Calu3 (cell line): ENCODE measurements around the gene XCR1. TPM values are rescaled to one million over a fixed set of nuclear protein-coding genes. Genes with fewer than 3 reads are reported as not detected.
A peak's percentile ranks its signal among the peaks of the same experiment; 100 is the strongest.

Experiments
- BruUV-seq: library from RNA; stranded (reverse); fragments of 400-500 nt; replicated peaks from 2 replicates; lab custom pipeline; 2021; lab: Mats Ljungman, UMichigan
- CTCF ChIA-PET: fragments of 300-600 bp; sonication (Branson Sonifier 250); formaldehyde crosslinking; loops from one replicate; lab custom pipeline; 2022; ENCODE audit warnings: antibody characterized with exemption; lab: Charles Lee
- DNase-seq: peaks from one replicate; pipeline ENCODE4 v3.0.0; 2022
- H3K27ac Mint-ChIP-seq: one replicate; pipeline ENCODE4 v1.8.0; 2022; ENCODE audit warnings: mixed read lengths; ENCODE audit not compliant: unreplicated experiment
- H3K27me3 Mint-ChIP-seq: one replicate; pipeline ENCODE4 v1.8.0; 2022; ENCODE audit warnings: mixed read lengths; ENCODE audit not compliant: unreplicated experiment
- H3K36me3 Mint-ChIP-seq: one replicate; pipeline ENCODE4 v1.8.0; 2022; ENCODE audit warnings: mild to moderate bottlenecking, moderate library complexity, mixed read lengths; ENCODE audit not compliant: insufficient read depth, unreplicated experiment
- H3K4me1 Mint-ChIP-seq: one replicate; pipeline ENCODE4 v1.8.0; 2022; ENCODE audit warnings: mild to moderate bottlenecking, low read depth, mixed read lengths; ENCODE audit not compliant: unreplicated experiment
- H3K4me3 Mint-ChIP-seq: one replicate; pipeline ENCODE4 v1.8.0; 2022; ENCODE audit warnings: mild to moderate bottlenecking, low read depth, moderate library complexity, mixed read lengths; ENCODE audit not compliant: unreplicated experiment
- H3K9me3 Mint-ChIP-seq: one replicate; pipeline ENCODE4 v1.8.0; 2022; ENCODE audit warnings: low read depth, mixed read lengths; ENCODE audit not compliant: unreplicated experiment
- intact Hi-C: fragments of 100-400 bp; cut with micrococcal nuclease; formaldehyde crosslinking; loops from one replicate; pipeline ENCODE4 v1.10.0; 2022; ENCODE audit not compliant: unreplicated experiment
- total RNA-seq: library from RNA; stranded (reverse); gene quantifications from 2 replicates; pipeline ENCODE4 v1.2.3, GENCODE V29; 2022
- TF ChIP-seq, protein P1 (sequence below): fragments of 200-600 bp; IDR thresholded peaks from one replicate; pipeline ENCODE4 v1.8.0; 2022; ENCODE audit warnings: antibody characterized with exemption; ENCODE audit not compliant: unreplicated experiment

The XCR1 gene
- total RNA-seq, 1 experiment from 2014 or later, result not detected

DNA sequence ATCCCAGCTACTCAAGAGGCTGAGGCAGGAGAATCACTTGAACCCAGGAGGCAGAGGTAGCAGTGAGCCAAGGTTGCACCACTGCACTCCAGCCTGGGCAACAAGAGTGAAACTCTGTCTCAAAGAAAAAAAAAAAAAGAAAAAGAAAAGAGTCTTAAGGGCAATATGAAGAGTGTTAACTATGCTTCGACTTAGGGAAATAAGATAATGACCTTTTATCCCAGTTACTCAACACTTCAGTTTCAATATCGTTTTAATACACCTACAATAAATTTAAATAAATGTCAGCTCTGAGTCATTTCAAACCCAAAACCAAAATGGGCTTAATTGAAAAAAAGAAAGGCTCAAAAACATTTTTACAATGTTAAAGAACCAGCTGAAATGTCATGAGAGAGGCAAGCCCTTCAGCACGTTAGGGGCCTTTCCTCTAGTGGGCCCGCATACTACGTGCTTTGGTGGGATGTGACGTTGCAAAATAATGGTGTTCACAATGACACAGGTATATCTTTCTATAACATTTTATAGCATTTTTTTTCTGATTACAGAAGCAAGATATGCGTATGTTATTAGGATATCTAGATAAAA is 47.0 kb downstream of the XCR1 start:
- CTCF ChIA-PET, result no interaction called here
- TF ChIP-seq, protein P1, sequence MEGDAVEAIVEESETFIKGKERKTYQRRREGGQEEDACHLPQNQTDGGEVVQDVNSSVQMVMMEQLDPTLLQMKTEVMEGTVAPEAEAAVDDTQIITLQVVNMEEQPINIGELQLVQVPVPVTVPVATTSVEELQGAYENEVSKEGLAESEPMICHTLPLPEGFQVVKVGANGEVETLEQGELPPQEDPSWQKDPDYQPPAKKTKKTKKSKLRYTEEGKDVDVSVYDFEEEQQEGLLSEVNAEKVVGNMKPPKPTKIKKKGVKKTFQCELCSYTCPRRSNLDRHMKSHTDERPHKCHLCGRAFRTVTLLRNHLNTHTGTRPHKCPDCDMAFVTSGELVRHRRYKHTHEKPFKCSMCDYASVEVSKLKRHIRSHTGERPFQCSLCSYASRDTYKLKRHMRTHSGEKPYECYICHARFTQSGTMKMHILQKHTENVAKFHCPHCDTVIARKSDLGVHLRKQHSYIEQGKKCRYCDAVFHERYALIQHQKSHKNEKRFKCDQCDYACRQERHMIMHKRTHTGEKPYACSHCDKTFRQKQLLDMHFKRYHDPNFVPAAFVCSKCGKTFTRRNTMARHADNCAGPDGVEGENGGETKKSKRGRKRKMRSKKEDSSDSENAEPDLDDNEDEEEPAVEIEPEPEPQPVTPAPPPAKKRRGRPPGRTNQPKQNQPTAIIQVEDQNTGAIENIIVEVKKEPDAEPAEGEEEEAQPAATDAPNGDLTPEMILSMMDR, result no peak
- intact Hi-C loops, result no loop called here
- Mint-ChIP-seq H3K27me3 (no peaks in the 10 kb centered on the region), H3K4me3 (no peak overlapping the region), H3K36me3 (peaks cover 25% of the 10 kb centered on the region), H3K27ac (no peak overlapping the region), H3K9me3 (no peaks in the 10 kb centered on the region), H3K4me1 (peaks cover 11% of the 10 kb centered on the region)
- no TSS peak for BruUV-seq
- no peak for DNase-seq

DNA sequence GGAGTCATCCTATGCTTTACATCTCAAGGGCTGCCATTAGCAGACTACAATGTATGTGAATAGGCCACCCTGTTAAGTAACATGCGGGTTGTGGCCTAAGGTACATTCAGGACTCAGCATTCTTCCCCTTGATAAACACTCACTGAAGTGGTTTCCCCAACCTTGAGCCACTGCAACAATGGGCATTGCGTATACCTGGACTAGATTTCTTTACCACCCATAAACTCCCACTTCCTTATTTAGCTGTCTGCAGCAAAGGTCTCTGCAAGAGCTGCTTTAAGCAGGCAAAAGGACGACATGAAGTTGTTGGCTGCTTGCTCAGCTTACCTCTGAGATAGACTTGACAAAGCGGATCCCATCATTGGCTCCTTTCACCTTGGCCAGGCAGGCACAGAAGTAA is 47.9 kb downstream of the XCR1 start:
- no peak overlapping the region for H3K4me3 Mint-ChIP-seq
- intact Hi-C loops, result no loop called here

DNA sequence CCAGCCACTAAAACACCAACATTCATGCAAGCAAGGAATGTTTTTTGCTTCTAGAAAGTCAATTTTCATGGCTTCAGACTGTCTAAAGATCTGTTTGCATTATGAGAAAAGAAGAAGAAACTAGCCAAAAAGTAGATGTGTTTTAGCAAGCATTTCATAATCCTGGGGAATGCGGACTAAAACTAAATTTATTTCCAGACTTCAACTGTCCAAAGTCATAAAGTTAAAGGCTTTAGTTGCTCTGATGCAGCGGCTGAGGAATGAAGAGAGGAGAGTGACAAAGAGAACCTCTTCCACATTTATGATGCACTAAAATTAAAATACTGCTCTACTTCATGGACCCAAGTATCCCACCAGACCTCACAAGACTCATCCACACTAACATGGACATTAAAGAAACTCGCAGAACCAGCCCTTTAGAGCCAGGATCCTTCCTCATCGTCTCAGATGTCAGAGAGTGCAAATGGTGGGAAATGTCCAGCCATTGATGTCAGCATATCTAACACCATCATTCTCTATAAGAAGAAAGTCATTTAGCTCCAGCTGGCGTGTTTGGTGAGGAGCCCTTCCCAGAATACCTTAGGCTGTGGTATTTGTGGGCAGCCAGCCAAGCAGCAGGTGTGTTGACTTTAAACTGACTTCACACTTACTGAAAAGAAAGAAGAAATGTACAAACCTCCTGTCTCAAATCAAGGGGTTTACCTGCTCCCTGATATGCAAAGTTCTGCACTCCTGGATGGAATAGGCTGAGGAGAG is 49.1 kb downstream of the XCR1 start:
- Mint-ChIP-seq H3K27ac (no peak overlapping the region), H3K4me1 (peaks cover 11% of the 10 kb centered on the region), H3K27me3 (no peaks in the 10 kb centered on the region), H3K36me3 (peaks cover 25% of the 10 kb centered on the region), H3K9me3 (no peaks in the 10 kb centered on the region), H3K4me3 (no peak overlapping the region)
- CTCF ChIA-PET, result no interaction called here
- peak; percentile 71 for DNase-seq
- intact Hi-C loops, result no loop called here
- TF ChIP-seq, protein P1, result no peak
- BruUV-seq, result no TSS peak

More for the DNA sequence above, 47.9 kb downstream of the XCR1 start:
- no peak for DNase-seq
- H3K27ac Mint-ChIP-seq, result no peak overlapping the region
- no TSS peak for BruUV-seq
- H3K9me3 Mint-ChIP-seq, result no peaks in the 10 kb centered on the region
- H3K27me3 Mint-ChIP-seq, result no peaks in the 10 kb centered on the region
- CTCF ChIA-PET, result no interaction called here
- H3K4me1 Mint-ChIP-seq, result peaks cover 11% of the 10 kb centered on the region
- peaks cover 25% of the 10 kb centered on the region for H3K36me3 Mint-ChIP-seq
- TF ChIP-seq, protein P1, result no peak

DNA sequence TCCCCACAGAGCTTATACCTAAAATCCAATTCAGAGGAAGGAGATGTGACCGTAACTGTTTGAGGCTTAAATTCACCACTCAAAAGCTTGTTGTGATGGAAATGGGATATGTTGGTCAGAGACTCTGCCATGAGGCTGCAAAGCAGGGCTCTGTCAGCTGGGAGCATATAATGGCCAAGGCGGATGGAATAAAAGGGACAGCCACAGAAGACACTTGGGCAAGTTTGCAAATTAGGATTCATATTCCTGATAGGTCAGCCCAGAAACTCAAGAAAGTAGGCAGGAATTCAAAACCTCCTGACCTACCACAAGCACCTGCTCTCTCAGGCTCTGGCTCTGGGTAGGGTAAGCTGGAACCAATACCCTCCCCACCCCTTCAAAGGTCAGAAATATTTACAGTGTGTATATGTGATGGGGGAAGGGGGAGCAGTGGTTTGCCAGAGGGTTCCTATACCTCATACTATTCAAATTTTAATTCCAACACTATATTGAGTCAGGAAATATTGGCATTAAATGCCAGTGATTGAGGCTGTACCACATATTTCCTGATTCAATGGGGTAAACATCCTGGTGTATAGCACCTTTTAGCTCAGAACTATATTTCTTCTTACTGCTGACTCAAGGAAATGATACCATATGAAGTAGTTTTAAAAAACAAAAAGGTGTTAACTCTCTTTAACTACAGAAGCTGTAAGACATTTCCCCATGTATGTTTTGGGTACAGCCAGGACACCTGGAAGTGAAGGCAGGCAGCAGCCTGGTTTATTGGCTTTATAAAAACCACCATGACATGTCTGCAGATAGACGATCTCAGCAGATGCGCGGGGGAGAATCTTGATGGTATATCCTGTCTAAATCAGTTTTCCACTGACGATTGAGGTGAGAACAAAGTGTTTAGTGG is 50.8 kb downstream of the XCR1 start:
- Mint-ChIP-seq H3K27me3 (no peaks in the 10 kb centered on the region), H3K9me3 (no peaks in the 10 kb centered on the region), H3K36me3 (peaks cover 20% of the 10 kb centered on the region), H3K27ac (no peak overlapping the region), H3K4me1 (peaks cover 11% of the 10 kb centered on the region), H3K4me3 (no peak overlapping the region)
- BruUV-seq, result no TSS peak
- CTCF ChIA-PET, result no interaction called here
- intact Hi-C loops, result no loop called here
- TF ChIP-seq, protein P1, result no peak
- no peak for DNase-seq
